Activated CD8-positive, alpha-beta T cell treated with anti-CD3 and anti-CD28 coated beads for 36 hours (primary cell): Measurements from ENCODE around the gene EDAR. TPM values are rescaled to one million over a fixed set of nuclear protein-coding genes. Genes with fewer than 3 reads are reported as not detected.
A peak's percentile ranks its signal among the peaks of the same experiment; 100 is the strongest.

Source experiments
- ATAC-seq: fragments of 200-7000 bp; cut with Tn5 transposase; one replicate; pipeline ENCODE4 v1.10.0; 2021; ENCODE audit warnings: mild to moderate bottlenecking, moderate library complexity
- CTCF ChIA-PET: fragments of 350-600 bp; sonication (Branson Sonifier 250); formaldehyde crosslinking; loops from one replicate; lab custom pipeline; 2021; ENCODE audit warnings: antibody characterized with exemption; lab: Charles Lee
- POLR2A ChIA-PET: fragments of 350-600 bp; sonication (Branson Sonifier 250); formaldehyde crosslinking; loops from one replicate; lab custom pipeline; 2021; ENCODE audit warnings: antibody characterized with exemption; lab: Charles Lee
- DNase-seq: peaks from one replicate; pipeline ENCODE4 v3.0.0-alpha.2; 2020
- H3K27ac Mint-ChIP-seq: one replicate; pipeline ENCODE4 v1.8.0; 2021; ENCODE audit warnings: mild to moderate bottlenecking, mixed read lengths
- H3K27me3 Mint-ChIP-seq: one replicate; pipeline ENCODE4 v1.8.0; 2021; ENCODE audit warnings: mixed read lengths
- H3K36me3 Mint-ChIP-seq: one replicate; pipeline ENCODE4 v1.8.0; 2021; ENCODE audit warnings: low read depth, mixed read lengths
- H3K4me1 Mint-ChIP-seq: one replicate; pipeline ENCODE4 v1.8.0; 2021; ENCODE audit warnings: low read depth, mixed read lengths
- H3K4me3 Mint-ChIP-seq: one replicate; pipeline ENCODE4 v1.8.0; 2021; ENCODE audit warnings: mild to moderate bottlenecking, moderate library complexity, mixed read lengths
- H3K9me3 Mint-ChIP-seq: one replicate; pipeline ENCODE4 v1.8.0; 2021; ENCODE audit warnings: mixed read lengths
- CTCF ChIP-seq: fragments of 200-600 bp; IDR thresholded peaks from one replicate; pipeline ENCODE4 v1.8.0; 2022; ENCODE audit warnings: antibody characterized with exemption, mild to moderate bottlenecking
- intact Hi-C: fragments of 100-400 bp; cut with micrococcal nuclease; formaldehyde crosslinking; loops from one replicate; pipeline ENCODE4 v1.10.0; 2022
- total RNA-seq, 2 experiments: library from RNA; stranded (reverse); gene quantifications; one replicate each; pipeline ENCODE4 v1.2.3, GENCODE V29; 2021

EDAR gene
- total RNA-seq, 2 experiments from 2014 or later = 0.09 to 0.11 TPM

DNA sequence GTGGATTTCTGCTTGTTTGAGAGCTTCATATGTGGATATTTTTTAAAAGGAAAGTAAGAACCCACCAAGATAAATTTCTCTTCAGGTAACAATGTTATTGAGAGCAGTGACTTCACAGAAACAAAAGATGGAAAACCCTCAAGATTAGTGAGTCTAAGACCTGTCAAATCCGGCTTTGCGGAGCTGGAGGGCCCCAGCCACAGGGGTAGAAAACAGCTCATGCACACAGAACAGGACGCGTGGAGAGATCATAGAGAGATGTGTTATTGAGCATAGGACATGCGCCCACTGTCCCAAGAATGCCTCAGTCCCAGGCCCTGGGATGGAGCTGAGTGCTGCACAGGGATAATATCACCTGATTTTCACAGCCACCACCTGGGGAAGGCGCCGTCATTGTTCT lies 21.3 kb downstream of the EDAR start:
- DNase-seq (peak; percentile 39), ATAC-seq (no peak)
- POLR2A ChIA-PET = interaction anchor here (0.5 to 0.9 kb wide), 2 partner anchors 10 kb away, joined by 3 to 4 read pairs; no protein-coding TSS in a partner anchor
- no peak for TF ChIP-seq CTCF
- Mint-ChIP-seq H3K27me3 (no peaks in the 10 kb centered on the region), H3K9me3 (no peaks in the 10 kb centered on the region), H3K4me3 (no peak overlapping the region), H3K36me3 (no peaks in the 10 kb centered on the region), H3K4me1 (peaks cover 74% of the 10 kb centered on the region), H3K27ac (peak overlapping the region; percentile 23)
- CTCF ChIA-PET = interaction anchor here (0.8 to 3.4 kb wide), 4 partner anchors 9 to 50 kb away, joined by 3 to 26 read pairs (median 4); partner anchors contain the start of gene EDAR
- intact Hi-C loops = no loop called here

DNA sequence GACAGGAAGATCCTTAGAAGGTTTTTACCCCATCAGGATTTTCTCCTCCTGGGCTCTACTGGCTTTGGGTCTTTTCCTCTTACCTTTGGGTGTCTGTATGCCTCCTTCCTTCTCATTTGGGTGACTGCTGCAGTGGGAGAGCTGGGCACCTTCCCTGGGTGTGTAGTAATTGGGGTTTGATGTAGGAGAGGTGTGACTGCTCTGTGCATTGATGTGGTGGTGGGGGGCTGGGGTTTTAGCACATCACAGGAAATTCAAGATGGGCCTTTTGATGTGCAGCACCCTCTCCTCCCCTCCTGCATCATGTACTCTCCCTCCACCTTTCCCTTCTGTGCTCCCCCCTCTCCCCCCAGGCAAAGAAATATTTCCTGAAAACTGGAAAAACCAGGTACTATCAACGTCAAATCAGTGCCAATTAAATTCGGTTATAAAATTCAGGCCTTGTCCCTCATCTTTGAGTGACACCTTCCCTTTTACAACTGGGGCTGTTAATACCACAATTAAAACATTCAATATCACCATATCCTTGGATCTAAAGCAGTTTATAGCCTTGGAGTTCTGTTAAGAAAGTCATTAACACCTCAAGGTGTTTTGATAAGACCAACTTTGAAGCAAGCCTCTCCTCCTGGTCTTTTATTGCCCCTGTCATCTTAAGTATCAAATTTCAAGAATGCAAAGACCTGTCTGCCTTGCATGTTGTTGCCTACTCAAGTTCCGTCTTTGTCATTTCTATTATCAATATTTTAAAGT lies 23.3 kb downstream of the EDAR start:
- ATAC-seq (peak; percentile 79), DNase-seq (peak; percentile 71)
- no peak for TF ChIP-seq CTCF
- H3K36me3 Mint-ChIP-seq = no peaks in the 10 kb centered on the region
- intact Hi-C loops = no loop called here
- POLR2A ChIA-PET = interaction anchor here (0.6 kb wide), 1 partner anchor 17 kb away, joined by 5 read pairs; no protein-coding TSS in a partner anchor
- H3K27ac Mint-ChIP-seq = no peak overlapping the region
- peaks cover 72% of the 10 kb centered on the region for H3K4me1 Mint-ChIP-seq
- H3K4me3 Mint-ChIP-seq = no peak overlapping the region
- CTCF ChIA-PET = no interaction called here
- no peaks in the 10 kb centered on the region for H3K9me3 Mint-ChIP-seq
- H3K27me3 Mint-ChIP-seq = no peaks in the 10 kb centered on the region

- CTCF ChIA-PET = no interaction called here
- Mint-ChIP-seq H3K36me3 (no peaks in the 10 kb centered on the region), H3K4me1 (peaks cover 79% of the 10 kb centered on the region), H3K27me3 (no peaks in the 10 kb centered on the region), H3K4me3 (no peak overlapping the region), H3K27ac (no peak overlapping the region), H3K9me3 (no peaks in the 10 kb centered on the region)
- POLR2A ChIA-PET = interaction anchor here (0.6 kb wide), 1 partner anchor 314 kb away, joined by 3 read pairs; no protein-coding TSS in a partner anchor
- intact Hi-C loops = no loop called here
- DNase-seq (no peak), ATAC-seq (no peak)
- no peak for TF ChIP-seq CTCF
Measured at GRCh38 chr2:108963057-108963456, 26.0 kb downstream of the EDAR start.

DNA sequence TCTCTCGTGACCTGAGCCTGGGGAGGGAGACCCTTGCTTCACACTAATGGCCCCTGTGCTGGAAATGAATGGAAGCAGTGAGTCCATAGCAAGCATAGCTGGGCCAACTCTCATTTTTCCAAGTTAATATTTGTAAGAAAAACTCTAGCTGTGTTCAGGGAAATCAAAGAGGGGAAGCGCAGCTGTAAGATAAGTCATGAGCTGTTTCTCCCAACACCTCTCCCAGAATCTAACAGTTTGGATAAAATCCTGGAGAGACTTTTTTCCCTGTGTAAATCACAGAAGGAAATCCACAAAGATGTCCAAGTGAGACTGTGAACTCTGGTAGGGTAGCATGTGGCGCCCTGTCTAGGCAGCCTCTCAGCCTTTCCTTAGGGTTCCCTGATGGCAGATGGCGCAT lies 27.2 kb downstream of the EDAR start:
- intact Hi-C loops = no loop called here
- ChIA-PET CTCF (interaction anchor here (1.0 kb wide), 1 partner anchor 9 kb away, joined by 3 read pairs; no protein-coding TSS in a partner anchor), POLR2A (no interaction called here)
- H3K27ac Mint-ChIP-seq = no peak overlapping the region
- H3K4me1 Mint-ChIP-seq = peaks cover 78% of the 10 kb centered on the region
- ATAC-seq (no peak), DNase-seq (no peak)
- no peak overlapping the region for H3K4me3 Mint-ChIP-seq
- H3K27me3 Mint-ChIP-seq = no peaks in the 10 kb centered on the region
- H3K36me3 Mint-ChIP-seq = no peaks in the 10 kb centered on the region
- TF ChIP-seq CTCF = no peak
- H3K9me3 Mint-ChIP-seq = no peaks in the 10 kb centered on the region

DNA sequence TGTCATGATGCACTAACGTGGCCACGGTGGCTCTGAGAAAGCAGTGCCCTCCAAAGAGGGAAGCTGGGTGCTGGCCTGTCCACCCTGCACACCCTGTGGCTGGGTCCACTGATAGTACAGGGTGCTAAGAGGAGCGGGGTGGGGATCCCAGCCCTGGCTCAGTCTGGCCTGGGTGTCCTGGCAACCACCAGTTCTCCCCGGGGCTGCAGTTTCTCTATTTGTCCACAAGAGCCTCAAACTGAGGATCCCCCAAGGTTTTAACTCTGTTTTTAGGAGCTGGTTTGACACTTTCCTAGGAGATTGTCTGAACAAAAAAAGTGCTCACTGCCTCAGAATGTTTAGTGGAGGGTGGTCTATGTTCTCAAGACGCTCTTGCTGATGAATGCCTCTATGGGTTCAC lies 29.0 kb downstream of the EDAR start:
- no peak for TF ChIP-seq CTCF
- POLR2A ChIA-PET = no interaction called here
- intact Hi-C loops = no loop called here
- ATAC-seq = peak; percentile 41
- no peaks in the 10 kb centered on the region for H3K36me3 Mint-ChIP-seq
- H3K27me3 Mint-ChIP-seq = no peaks in the 10 kb centered on the region
- H3K4me1 Mint-ChIP-seq = peaks cover 66% of the 10 kb centered on the region
- H3K4me3 Mint-ChIP-seq = no peak overlapping the region
- CTCF ChIA-PET = interaction anchor here (0.8 to 3.0 kb wide), 4 partner anchors 9 to 31 kb away, joined by 3 to 26 read pairs (median 5); partner anchors contain the start of gene EDAR
- DNase-seq = no peak
- H3K9me3 Mint-ChIP-seq = no peaks in the 10 kb centered on the region
- H3K27ac Mint-ChIP-seq = no peak overlapping the region
